ENCODE results near the gene SND1. TPM values are rescaled to one million over a fixed set of nuclear protein-coding genes. Genes with fewer than 3 reads are reported as not detected.

The SND1 gene
- total and polyA plus RNA-seq, 12 donors = 58.9 to 266 (median 132) TPM

- Histone ChIP-seq H3K27me3 (no peaks in the 10 kb centered on the region), H3K4me1 (replicated peaks in 1 of 2) (peaks cover 35 to 61% of the 10 kb centered on the region in 2 donors), H3K4me3 (no peak overlapping the region), H3K36me3 (replicated peaks in 1 of 2) (no peaks in the 10 kb centered on the region), H3K27ac (peak overlapping the region in 2 of 5 donors; percentile 30 to 56), H3K9me3 (replicated peaks in 1 of 3) (no peaks in the 10 kb centered on the region)
- intact Hi-C loops (cut with DNase I) = no loop called here
- no peak for DNase-seq
- no peak for TF ChIP-seq POLR2A (IDR thresholded peaks at IDR 0.05)
- peak in 2 of 6 experiments; percentile 4 to 14 for TF ChIP-seq CTCF (IDR thresholded peaks at IDR 0.05)
- WGBS, 4 donors = 84 to 90% (median 88%) methylated on average over 7 of the region's 7 CpGs
Measured at GRCh38 chr7:128010391-128011127, 358.6 kb downstream of the SND1 start.

GRCh38 chr7:128011131-128011661 lies 359.2 kb downstream of the SND1 start:
- intact Hi-C loops (cut with DNase I) = no loop called here
- WGBS, 4 donors = 26 to 38% (median 31%) methylated on average over 2 of the region's 2 CpGs

GRCh38 chr7:128014811-128015210 lies 362.8 kb downstream of the SND1 start:
- H3K36me3 ChIP-seq (replicated peaks in 1 of 2) = no peaks in the 10 kb centered on the region
- no peak overlapping the region for H3K4me3 ChIP-seq
- H3K27me3 ChIP-seq = no peaks in the 10 kb centered on the region
- WGBS, 4 donors = 92 to 98% (median 95%) methylated on average over 4 of the region's 4 CpGs
- H3K4me1 ChIP-seq (replicated peaks in 1 of 2) = peaks cover 11 to 33% of the 10 kb centered on the region in 2 donors
- TF ChIP-seq POLR2A (IDR thresholded peaks at IDR 0.05) (no peak), CTCF (IDR thresholded peaks at IDR 0.05) (no peak)
- no peak overlapping the region for H3K27ac ChIP-seq
- no peaks in the 10 kb centered on the region for H3K9me3 ChIP-seq (replicated peaks in 1 of 3)
- no peak for DNase-seq
- intact Hi-C loops (cut with DNase I) = no loop called here

More at GRCh38 chr7:128011131-128011661, 359.2 kb downstream of the SND1 start:
- DNase-seq = no peak
- peaks cover 29 to 54% of the 10 kb centered on the region in 2 donors for H3K4me1 ChIP-seq (replicated peaks in 1 of 2)
- H3K27ac ChIP-seq = peak overlapping the region in 1 of 5 donors; percentile 56
- no peaks in the 10 kb centered on the region for H3K9me3 ChIP-seq (replicated peaks in 1 of 3)
- H3K27me3 ChIP-seq = no peaks in the 10 kb centered on the region
- no peak for TF ChIP-seq CTCF (IDR thresholded peaks at IDR 0.05)
- TF ChIP-seq POLR2A (IDR thresholded peaks at IDR 0.05) = no peak
- H3K36me3 ChIP-seq (replicated peaks in 1 of 2) = no peaks in the 10 kb centered on the region
- H3K4me3 ChIP-seq = no peak overlapping the region

DNA sequence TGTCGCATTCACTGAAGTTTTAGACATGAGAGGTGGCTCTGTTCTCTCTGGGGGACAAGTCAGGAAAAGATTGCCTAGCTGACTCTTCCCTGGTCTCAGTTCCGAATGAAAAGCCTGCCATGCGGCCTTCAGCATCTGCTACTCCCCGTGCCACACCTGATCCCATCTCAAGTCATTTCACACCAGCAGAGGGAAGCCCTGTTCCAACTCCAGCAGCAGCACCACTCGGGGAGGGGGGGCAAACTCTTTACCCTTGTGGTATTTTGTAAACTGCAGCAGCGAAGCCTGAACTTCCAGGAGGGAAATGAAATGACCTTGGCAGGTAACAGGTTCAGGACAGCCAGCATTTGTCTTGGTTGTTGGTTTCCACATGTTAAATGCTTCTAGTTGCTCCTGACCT lies 365.5 kb downstream of the SND1 start:
- no peaks in the 10 kb centered on the region for H3K9me3 ChIP-seq (replicated peaks in 1 of 3)
- H3K4me1 ChIP-seq (replicated peaks in 1 of 2) = peaks cover 0 to 19% of the 10 kb centered on the region in 2 donors
- intact Hi-C loops (cut with DNase I) = no loop called here
- no peak overlapping the region for H3K4me3 ChIP-seq
- WGBS, 4 donors = 71 to 80% (median 77%) methylated on average over 6 of the region's 6 CpGs
- H3K27ac ChIP-seq = no peak overlapping the region
- H3K27me3 ChIP-seq = no peaks in the 10 kb centered on the region
- no peak for TF ChIP-seq CTCF (IDR thresholded peaks at IDR 0.05)
- TF ChIP-seq POLR2A (IDR thresholded peaks at IDR 0.05) = no peak
- DNase-seq = no peak
- no peaks in the 10 kb centered on the region for H3K36me3 ChIP-seq (replicated peaks in 1 of 2)
